Ectodermal cell (in vitro differentiated cells): ENCODE data around the gene ACVR2A. TPM values are rescaled to one million over a fixed set of nuclear protein-coding genes. Genes with fewer than 3 reads are reported as not detected.

Experiments
- H3K27ac ChIP-seq: 2 replicates; pipeline ENCODE4 v1.7.0; 2013; ENCODE audit warnings: mild to moderate bottlenecking, low read depth, low read length; ENCODE audit not compliant: insufficient read depth, poor library complexity, severe bottlenecking
- H3K27me3 ChIP-seq: 2 replicates; pipeline ENCODE4 v1.7.0; 2013; ENCODE audit warnings: mild to moderate bottlenecking, low read length; ENCODE audit not compliant: insufficient read depth, control insufficient read depth, poor library complexity, severe bottlenecking
- H3K36me3 ChIP-seq: one replicate; pipeline ENCODE4 v1.7.0; 2013; ENCODE audit warnings: low read length; ENCODE audit not compliant: control insufficient read depth, insufficient read depth
- H3K4me1 ChIP-seq: one replicate; pipeline ENCODE4 v1.7.0; 2013; ENCODE audit warnings: low read length; ENCODE audit not compliant: control insufficient read depth, insufficient read depth
- H3K4me3 ChIP-seq: 2 replicates; pipeline ENCODE4 v1.7.0; 2013; ENCODE audit warnings: low read depth, low read length, control low read depth; ENCODE audit not compliant: insufficient read depth
- H3K9me3 ChIP-seq: 2 replicates; pipeline ENCODE4 v1.7.0; 2013; ENCODE audit warnings: mild to moderate bottlenecking, low read length, moderate library complexity; ENCODE audit not compliant: control insufficient read depth
- WGBS, 2 experiments: methylation state at CpG; one replicate each; pipeline ENCODE4 v1.1.7; 2013; ENCODE audit warnings: missing lambda C conversion rate in 2 of 2; 5-methylcytosine and 5-hydroxymethylcytosine counted together
- polyA plus RNA-seq, 4 experiments: library from polyadenylated mRNA; stranded (reverse); fragments of 50-300 nt; gene quantifications; one replicate each; pipeline ENCODE4 v1.2.3, GENCODE V29; 2013

Gene ACVR2A
- polyA plus RNA-seq (2013, experiment 1 of 4), result 10.6 TPM
- 11.8 TPM for polyA plus RNA-seq (2013, experiment 2 of 4)
- polyA plus RNA-seq (2013, experiment 3 of 4), result 9.0 TPM
- polyA plus RNA-seq (2013, experiment 4 of 4), result 8.3 TPM

DNA sequence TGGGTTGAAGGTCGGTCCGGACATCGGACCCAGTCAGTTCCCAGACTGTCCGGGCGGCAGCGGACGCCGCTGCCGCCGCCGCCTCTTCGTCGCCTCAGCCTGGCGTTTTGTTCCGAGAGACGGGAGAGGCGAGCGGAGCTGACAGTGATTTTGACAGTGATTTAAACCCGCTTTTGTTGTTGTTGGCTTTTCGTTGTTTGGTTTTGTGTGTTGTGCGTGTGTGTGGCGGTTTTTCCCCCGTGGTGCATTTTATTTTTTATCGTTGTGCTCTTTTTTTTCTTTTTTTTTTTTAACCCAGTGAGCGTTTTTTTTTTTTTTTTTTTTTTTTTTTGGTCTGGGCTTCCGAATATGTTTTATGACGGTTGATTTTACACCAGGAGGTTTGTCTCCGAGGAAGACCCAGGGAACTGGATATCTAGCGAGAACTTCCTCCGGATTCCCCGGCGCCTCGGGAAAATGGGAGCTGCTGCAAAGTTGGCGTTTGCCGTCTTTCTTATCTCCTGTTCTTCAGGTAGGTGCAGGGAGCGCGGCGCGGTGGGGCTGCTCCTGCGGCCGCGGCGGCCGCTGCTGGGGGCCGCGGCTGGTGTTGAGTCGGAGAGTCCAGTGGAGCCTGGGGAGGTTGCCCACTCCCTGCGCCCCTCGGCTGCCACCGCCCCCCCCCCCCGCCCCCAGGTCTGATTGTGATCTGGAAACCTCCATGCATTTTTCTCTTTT is at the start of gene ACVR2A:
Gene ACVR2A, plus strand, starts transcription at position 333 of the 714 bp plus-strand sequence. Its CDS starts 124 bp downstream, at position 457.
- H3K27me3 ChIP-seq, result no peaks in the 10 kb centered on the region

DNA sequence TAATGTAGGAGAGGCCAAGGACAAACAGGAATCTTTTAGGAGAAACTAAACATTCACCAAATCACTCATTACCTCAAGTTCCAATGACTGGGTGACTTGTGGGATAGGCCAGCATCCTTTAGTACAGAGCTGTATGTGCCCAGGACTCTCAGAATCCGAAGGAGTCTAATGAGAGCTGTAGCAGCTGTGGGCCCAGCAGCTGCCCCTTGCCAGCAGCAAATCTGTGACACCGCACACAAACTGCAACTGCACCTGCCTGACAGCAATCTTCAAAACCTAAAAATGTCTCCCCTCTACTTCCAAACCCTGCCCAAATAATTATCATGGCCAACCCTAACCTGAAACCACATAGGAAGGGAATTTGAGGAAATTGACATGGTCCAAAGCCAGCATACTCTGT is 44.5 kb upstream of the ACVR2A start:
- Histone ChIP-seq H3K4me3 (no peak overlapping the region), H3K4me1 (no peaks in the 10 kb centered on the region), H3K36me3 (no peaks in the 10 kb centered on the region), H3K27me3 (no peaks in the 10 kb centered on the region), H3K9me3 (no peaks in the 10 kb centered on the region), H3K27ac (no peak overlapping the region)
- 94% methylated on average over 2 of the region's 2 CpGs for WGBS, 2 experiments

More for the DNA sequence above, at the start of gene ACVR2A:
- peak within 1 kb of the TSS; percentile 79 for H3K4me3 ChIP-seq
- H3K9me3 ChIP-seq, result no peaks in the 10 kb centered on the region
- H3K27ac ChIP-seq, result peak within 1 kb of the TSS; percentile 99
- H3K4me1 ChIP-seq, result peaks cover 7% of the 10 kb centered on the region
- WGBS, 2 experiments, result 0% methylated on average over 49 of the region's 51 CpGs
- H3K36me3 ChIP-seq, result no peaks in the 10 kb centered on the region

DNA sequence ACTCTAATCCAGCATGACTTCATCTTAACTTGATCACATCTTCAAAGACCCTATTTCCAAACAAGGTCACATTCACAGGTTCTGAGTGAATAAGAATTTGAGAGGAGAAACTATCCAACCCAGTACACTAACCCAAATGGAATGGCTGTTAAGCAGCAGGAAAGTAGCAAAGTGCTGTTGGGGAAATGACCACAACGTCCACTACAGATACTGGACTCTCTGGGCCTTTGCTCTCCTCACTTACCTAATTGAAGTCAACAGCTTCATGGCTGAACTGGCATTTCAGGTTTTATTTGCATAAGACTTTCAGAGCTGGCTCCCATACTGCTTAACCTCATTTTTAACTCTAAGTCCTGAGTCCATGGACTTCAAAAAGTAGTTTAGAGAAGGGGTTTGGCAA is 38.0 kb upstream of the ACVR2A start:
- 83 to 96% methylated on average over 1 of the region's 1 CpG for WGBS, 2 experiments
- Histone ChIP-seq H3K27ac (no peak overlapping the region), H3K27me3 (no peaks in the 10 kb centered on the region), H3K36me3 (no peaks in the 10 kb centered on the region), H3K4me3 (no peak overlapping the region), H3K4me1 (no peaks in the 10 kb centered on the region), H3K9me3 (no peaks in the 10 kb centered on the region)

DNA sequence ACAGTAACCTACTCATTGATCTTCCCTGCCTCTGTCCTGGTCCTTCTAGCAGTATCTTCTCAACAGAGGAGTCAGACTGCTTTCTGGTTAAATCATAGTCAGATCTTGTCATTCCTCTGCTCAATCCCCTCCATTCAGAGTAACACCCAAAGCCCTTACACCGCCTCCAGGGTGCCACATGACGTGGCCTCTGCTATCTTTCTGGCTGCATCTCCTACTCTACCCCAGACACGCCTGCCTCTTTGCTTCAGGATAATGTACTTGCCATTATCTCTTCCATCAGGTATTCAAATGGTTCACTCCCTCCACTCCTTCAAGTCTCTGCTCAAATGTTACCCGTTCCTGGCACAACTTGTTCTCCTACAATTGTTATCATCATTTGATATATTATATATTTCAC is 36.3 kb upstream of the ACVR2A start:
- no peaks in the 10 kb centered on the region for H3K4me1 ChIP-seq
- 90 to 99% methylated on average over 4 of the region's 4 CpGs for WGBS, 2 experiments
- H3K9me3 ChIP-seq, result no peaks in the 10 kb centered on the region
- H3K4me3 ChIP-seq, result no peak overlapping the region
- H3K27me3 ChIP-seq, result no peaks in the 10 kb centered on the region
- H3K36me3 ChIP-seq, result no peaks in the 10 kb centered on the region
- no peak overlapping the region for H3K27ac ChIP-seq

DNA sequence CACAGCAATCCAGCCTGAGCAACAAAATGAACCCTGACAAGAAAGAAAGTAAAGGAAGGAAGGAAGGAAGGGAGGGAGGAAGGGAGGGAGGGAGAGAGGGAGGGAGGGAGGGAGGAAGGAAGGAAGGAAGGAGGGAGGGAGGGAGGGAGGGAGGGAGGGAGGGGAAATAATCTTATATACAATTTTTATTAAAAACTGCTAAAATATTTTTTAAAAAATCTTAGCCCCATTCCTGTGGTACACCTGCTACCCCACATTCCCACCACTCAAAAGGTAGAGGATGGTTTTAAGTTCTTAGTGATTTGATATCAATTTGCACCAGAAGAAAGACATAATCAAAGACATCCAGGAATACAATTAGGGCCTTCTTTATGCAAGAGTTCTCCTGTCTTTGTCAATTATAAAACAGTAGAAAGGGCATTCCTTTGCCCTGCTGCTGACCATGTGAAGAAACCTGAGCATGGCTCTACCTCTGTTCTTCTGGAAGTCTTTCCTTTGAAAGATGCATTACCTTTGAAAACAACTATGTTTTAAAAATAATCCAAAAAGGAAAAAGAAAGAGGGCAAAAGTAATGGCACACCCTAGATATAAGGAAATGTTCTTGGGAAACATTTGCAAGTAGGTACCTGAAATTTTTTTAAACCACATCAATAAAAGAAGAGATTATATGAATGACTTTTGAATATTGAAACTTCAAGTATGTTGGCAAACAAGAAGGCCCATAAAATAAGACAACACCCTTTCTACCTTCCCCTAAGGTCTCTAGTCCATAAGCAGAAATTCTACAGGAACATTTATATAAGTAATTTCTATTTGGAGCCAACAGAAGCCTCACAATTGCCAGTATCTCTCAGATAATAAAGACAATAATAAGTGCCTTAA is 33.7 kb upstream of the ACVR2A start:
- no peak overlapping the region for H3K4me3 ChIP-seq
- no peak overlapping the region for H3K27ac ChIP-seq
- H3K27me3 ChIP-seq, result no peaks in the 10 kb centered on the region
- no peaks in the 10 kb centered on the region for H3K4me1 ChIP-seq
- no peaks in the 10 kb centered on the region for H3K36me3 ChIP-seq
- no peaks in the 10 kb centered on the region for H3K9me3 ChIP-seq

DNA sequence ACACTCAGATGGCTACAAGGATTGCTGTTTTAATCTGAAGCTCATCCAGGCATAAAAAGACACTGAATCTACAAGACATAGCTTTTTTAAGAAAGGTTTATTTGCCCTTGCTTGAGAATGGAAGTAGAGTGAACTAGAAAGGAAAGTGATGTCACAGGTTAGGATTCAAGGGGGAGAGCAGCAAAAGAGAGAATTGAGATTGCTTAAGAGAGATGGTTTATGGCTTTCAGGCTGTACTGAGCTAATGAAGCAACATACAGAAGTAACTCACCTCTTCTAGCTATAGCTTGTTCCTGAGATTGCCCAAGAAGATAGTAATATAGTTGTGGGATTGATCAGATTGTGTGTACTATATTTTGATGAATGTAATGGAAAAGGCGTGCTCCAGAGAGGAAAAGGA is 26.1 kb upstream of the ACVR2A start:
- no peaks in the 10 kb centered on the region for H3K36me3 ChIP-seq
- no peaks in the 10 kb centered on the region for H3K27me3 ChIP-seq
- 90 to 96% methylated on average over 1 of the region's 1 CpG for WGBS, 2 experiments
- H3K4me1 ChIP-seq, result no peaks in the 10 kb centered on the region
- no peak overlapping the region for H3K27ac ChIP-seq
- H3K4me3 ChIP-seq, result no peak overlapping the region
- no peaks in the 10 kb centered on the region for H3K9me3 ChIP-seq

DNA sequence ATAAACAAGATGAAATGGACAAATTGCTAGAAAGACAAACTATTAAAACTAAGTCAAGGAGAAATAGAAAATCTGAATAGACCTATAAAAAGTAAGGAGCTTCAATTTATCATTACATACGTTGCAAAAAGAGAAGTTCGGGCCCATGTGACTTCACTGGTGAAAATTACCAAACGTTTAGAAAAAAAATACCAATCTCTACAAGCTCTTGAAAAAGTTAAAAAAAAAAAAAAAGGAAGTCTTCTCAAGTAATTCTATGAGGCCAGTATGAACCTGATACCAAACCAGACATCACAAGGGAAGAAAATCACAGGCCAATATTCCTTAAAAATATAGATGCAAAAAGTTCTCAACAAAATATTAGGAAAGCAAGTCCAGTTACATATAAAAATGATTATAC is 20.2 kb upstream of the ACVR2A start:
- Histone ChIP-seq H3K36me3 (no peaks in the 10 kb centered on the region), H3K27ac (no peak overlapping the region), H3K4me1 (no peaks in the 10 kb centered on the region), H3K27me3 (no peaks in the 10 kb centered on the region), H3K4me3 (no peak overlapping the region), H3K9me3 (no peaks in the 10 kb centered on the region)
- 93 to 100% methylated on average over 2 to 3 of the region's 3 CpGs for WGBS, 2 experiments

DNA sequence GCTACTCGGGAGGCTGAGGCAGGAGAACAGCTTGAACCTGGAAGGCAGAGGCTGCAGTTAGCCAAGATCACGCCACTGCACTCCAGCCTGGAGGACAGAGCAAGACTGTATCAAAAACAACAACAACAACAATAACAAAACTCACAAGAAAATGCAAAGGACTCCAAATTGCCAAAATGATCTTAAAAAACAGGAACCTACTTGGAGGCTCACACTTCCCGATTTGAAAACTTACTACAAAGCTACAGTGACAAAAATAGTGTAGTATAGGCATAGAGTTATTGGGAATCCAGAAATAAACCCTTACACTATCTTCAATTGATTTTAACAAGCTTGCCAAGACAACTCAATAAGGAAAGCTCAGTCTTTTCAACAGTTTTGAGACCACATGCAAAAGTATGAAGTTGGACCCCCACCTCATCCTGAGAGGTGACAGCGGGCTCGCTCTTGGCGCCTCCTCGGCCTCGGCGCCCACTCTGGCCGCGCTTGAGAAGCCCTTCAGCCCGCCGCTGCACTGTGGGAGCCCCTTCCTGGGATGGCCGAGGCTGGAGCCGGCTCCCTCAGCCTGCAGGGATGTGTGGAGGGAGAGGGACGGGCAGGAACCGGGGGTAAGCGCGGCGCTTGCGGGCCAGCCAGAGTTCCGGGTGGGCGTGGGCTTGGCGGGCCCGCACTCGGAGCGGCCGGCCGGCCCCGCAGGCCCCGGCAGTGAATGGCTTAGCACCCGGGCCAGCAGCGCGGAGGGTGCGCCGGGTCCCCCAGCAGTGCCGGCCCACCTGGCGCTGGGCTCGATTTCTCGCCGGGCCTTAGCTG is 18.3 kb upstream of the ACVR2A start:
- H3K27ac ChIP-seq, result no peak overlapping the region
- no peaks in the 10 kb centered on the region for H3K4me1 ChIP-seq
- no peaks in the 10 kb centered on the region for H3K36me3 ChIP-seq
- H3K27me3 ChIP-seq, result no peaks in the 10 kb centered on the region
- H3K4me3 ChIP-seq, result no peak overlapping the region
- 96 to 97% methylated on average over 40 to 41 of the region's 41 CpGs for WGBS, 2 experiments
- no peaks in the 10 kb centered on the region for H3K9me3 ChIP-seq

DNA sequence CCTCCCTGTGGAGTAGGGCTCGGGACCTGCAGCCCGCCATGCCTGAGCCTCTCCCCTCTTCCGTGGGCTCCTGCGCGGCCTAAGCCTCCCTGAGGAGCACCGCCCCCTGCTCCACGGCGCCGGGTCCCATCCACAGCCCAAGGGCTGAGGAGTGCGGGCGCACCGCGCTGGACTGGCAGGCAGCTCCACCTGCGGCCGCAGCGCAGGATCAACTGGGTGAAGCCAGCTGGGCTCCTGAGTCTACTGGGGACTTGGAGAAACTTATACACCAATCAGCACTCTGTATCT is 17.8 kb upstream of the ACVR2A start:
- H3K9me3 ChIP-seq, result no peaks in the 10 kb centered on the region
- no peak overlapping the region for H3K27ac ChIP-seq
- no peaks in the 10 kb centered on the region for H3K36me3 ChIP-seq
- no peaks in the 10 kb centered on the region for H3K27me3 ChIP-seq
- H3K4me1 ChIP-seq, result no peaks in the 10 kb centered on the region
- WGBS, 2 experiments, result 95 to 98% methylated on average over 16 of the region's 16 CpGs
- no peak overlapping the region for H3K4me3 ChIP-seq

DNA sequence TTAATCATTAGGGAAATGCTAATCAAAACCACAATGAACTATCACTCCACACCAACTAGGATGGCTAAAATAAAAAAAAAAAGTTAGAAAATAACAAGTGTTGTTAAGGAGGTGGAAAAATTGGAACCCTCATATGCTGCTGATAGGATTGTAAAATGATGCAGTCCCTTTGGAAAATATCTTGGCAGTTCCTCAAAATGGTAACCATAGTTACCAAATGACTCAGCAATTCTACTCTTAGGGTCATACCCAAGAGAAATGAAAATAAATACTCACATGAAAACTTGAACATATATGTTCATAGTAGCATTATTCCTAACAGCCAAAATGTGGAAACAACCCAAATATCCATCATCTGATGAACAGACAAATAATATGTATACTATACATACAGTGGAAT is 15.7 kb upstream of the ACVR2A start:
- Histone ChIP-seq H3K27ac (no peak overlapping the region), H3K36me3 (no peaks in the 10 kb centered on the region), H3K4me3 (no peak overlapping the region), H3K27me3 (no peaks in the 10 kb centered on the region), H3K4me1 (no peaks in the 10 kb centered on the region), H3K9me3 (no peaks in the 10 kb centered on the region)
